Neuronal stem cell (in vitro differentiated cells): Measurements from ENCODE around the gene IPO7.

ENCODE experiments used
- DNase-seq: peaks from one replicate; pipeline ENCODE4 v3.0.0-alpha.2; 2013; ENCODE audit warnings: low spot score
- H2AFZ ChIP-seq: one replicate; pipeline ENCODE4 v1.6.1; 2013; ENCODE audit warnings: mild to moderate bottlenecking, low read length, inconsistent platforms
- H2AK5ac ChIP-seq: 2 replicates; pipeline ENCODE4 v1.6.1; 2013; ENCODE audit warnings: low read depth, mild to moderate bottlenecking, inconsistent platforms, low read length, moderate library complexity, mixed read lengths
- H2BK120ac ChIP-seq: 2 replicates; pipeline ENCODE4 v1.6.1; 2013; ENCODE audit warnings: low read depth, mild to moderate bottlenecking, inconsistent platforms, low read length, moderate library complexity, mixed read lengths
- H2BK12ac ChIP-seq: one replicate; pipeline ENCODE4 v1.6.1; 2013; ENCODE audit warnings: low read length, inconsistent platforms
- H2BK15ac ChIP-seq: 2 replicates; pipeline ENCODE4 v1.6.1; 2013; ENCODE audit warnings: mild to moderate bottlenecking, low read length, inconsistent platforms, mixed read lengths
- H2BK5ac ChIP-seq: one replicate; pipeline ENCODE4 v1.6.1; 2013; ENCODE audit warnings: inconsistent platforms, mild to moderate bottlenecking, low read length, moderate library complexity
- H3K14ac ChIP-seq: one replicate; pipeline ENCODE4 v1.6.1; 2013; ENCODE audit warnings: low read length, inconsistent platforms
- H3K18ac ChIP-seq: 2 replicates; pipeline ENCODE4 v1.6.1; 2013; ENCODE audit warnings: low read length, inconsistent platforms
- H3K23ac ChIP-seq: 2 replicates; pipeline ENCODE4 v1.6.1; 2013; ENCODE audit warnings: low read depth, mild to moderate bottlenecking, mixed read lengths, low read length, inconsistent platforms; ENCODE audit not compliant: poor library complexity
- H3K27ac ChIP-seq: replicated peaks from 3 replicates; pipeline ENCODE4 v1.5.1; 2013; ENCODE audit warnings: low read length, inconsistent platforms
- H3K27me3 ChIP-seq, 3 experiments: 2 replicates each; pipeline ENCODE4 v1.6.1; 2013; ENCODE audit warnings: low read length in 3 of 3, mild to moderate bottlenecking in 2 of 3, inconsistent platforms in 1 of 3, low read depth in 1 of 3, mixed read lengths in 1 of 3, moderate library complexity in 1 of 3; ENCODE audit not compliant: control insufficient read depth in 3 of 3, insufficient read depth in 3 of 3
- H3K36me3 ChIP-seq, 2 donors: replicated peaks in 1 of 2; 2 replicates each; pipeline ENCODE4 v1.6.1; 2013; ENCODE audit warnings: low read length in 2 of 2; ENCODE audit not compliant: control insufficient read depth in 2 of 2, insufficient read depth in 2 of 2
- H3K4ac ChIP-seq: 2 replicates; pipeline ENCODE4 v1.6.1; 2013; ENCODE audit warnings: inconsistent platforms, mild to moderate bottlenecking, low read length, moderate library complexity
- H3K4me1 ChIP-seq, 2 donors: 1 replicate in 1 of 2; 2 replicates in 1 of 2; pipeline ENCODE4 v1.6.1; 2013; ENCODE audit warnings: low read length in 2 of 2, low read depth in 1 of 2; ENCODE audit not compliant: control insufficient read depth in 2 of 2, insufficient read depth in 1 of 2
- H3K4me2 ChIP-seq: one replicate; pipeline ENCODE4 v1.6.1; 2013; ENCODE audit warnings: mild to moderate bottlenecking, low read length, inconsistent platforms; ENCODE audit not compliant: insufficient read depth, poor library complexity, severe bottlenecking
- H3K4me3 ChIP-seq, 2 donors: 2 replicates each; pipeline ENCODE4 v1.5.1; 2013; ENCODE audit warnings: low read length in 2 of 2, mild to moderate bottlenecking in 2 of 2, inconsistent platforms in 1 of 2, moderate library complexity in 1 of 2
- H3K79me1 ChIP-seq: one replicate; pipeline ENCODE4 v1.6.1; 2013; ENCODE audit warnings: low read depth, mild to moderate bottlenecking, inconsistent platforms, low read length, moderate library complexity
- H3K9ac ChIP-seq: one replicate; pipeline ENCODE4 v1.6.1; 2013; ENCODE audit warnings: mild to moderate bottlenecking, low read depth, low read length, inconsistent platforms; ENCODE audit not compliant: poor library complexity
- H3K9me3 ChIP-seq, 2 donors: replicated peaks in 1 of 2; 2 replicates each; pipeline versions ENCODE3 to v1.6.1; 2013; ENCODE audit warnings: low read length in 2 of 2, mild to moderate bottlenecking in 2 of 2, inconsistent platforms in 1 of 2, low read depth in 1 of 2, mixed read lengths in 1 of 2, moderate library complexity in 1 of 2; ENCODE audit not compliant: control insufficient read depth in 2 of 2, insufficient read depth in 1 of 2
- H4K8ac ChIP-seq: one replicate; pipeline ENCODE4 v1.6.1; 2013; ENCODE audit warnings: low read depth, mild to moderate bottlenecking, inconsistent platforms, low read length, moderate library complexity
- H4K91ac ChIP-seq: one replicate; pipeline ENCODE4 v1.6.1; 2013; ENCODE audit warnings: low read length, low read depth, mild to moderate bottlenecking, inconsistent platforms; ENCODE audit not compliant: poor library complexity
- WGBS, 2 donors: extraction: QIAGEN DNeasy Blood & Tissue Kit; methylation state at CpG; one replicate each; pipeline ENCODE4 v1.1.7; 2013; ENCODE audit warnings: missing lambda C conversion rate in 2 of 2, mixed read lengths in 1 of 2; ENCODE audit not compliant: insufficient read length in 2 of 2, insufficient replicate concordance in 1 of 2; ENCODE audit errors: extremely low coverage in 2 of 2; 5-methylcytosine and 5-hydroxymethylcytosine counted together

The IPO7 gene

GRCh38 chr11:9362393-9362863 lies 22.0 kb upstream of the IPO7 start:
- Histone ChIP-seq H3K4me2 (no peak overlapping the region), H3K4ac (no peak overlapping the region), H2BK12ac (no peak overlapping the region), H3K9me3 (no peaks in the 10 kb centered on the region), H2AFZ (peak overlapping the region; percentile 61), H3K4me1 (peaks cover 3 to 13% of the 10 kb centered on the region in 2 donors), H2AK5ac (no peak overlapping the region), H3K27ac (no peak overlapping the region), H2BK15ac (no peak overlapping the region), H3K23ac (no peak overlapping the region), H3K36me3 (no peaks in the 10 kb centered on the region), H2BK5ac (no peak overlapping the region), H3K14ac (no peak overlapping the region), H4K8ac (no peak overlapping the region), H3K9ac (no peak overlapping the region), H2BK120ac (no peak overlapping the region), H3K27me3 (no peaks in the 10 kb centered on the region), H3K4me3 (no peak overlapping the region), H3K18ac (no peak overlapping the region), H4K91ac (no peak overlapping the region), H3K79me1 (no peaks in the 10 kb centered on the region)
- no peak for DNase-seq
- WGBS, 2 donors: no CpG with 5 or more reads among the region's 2 CpGs

DNA sequence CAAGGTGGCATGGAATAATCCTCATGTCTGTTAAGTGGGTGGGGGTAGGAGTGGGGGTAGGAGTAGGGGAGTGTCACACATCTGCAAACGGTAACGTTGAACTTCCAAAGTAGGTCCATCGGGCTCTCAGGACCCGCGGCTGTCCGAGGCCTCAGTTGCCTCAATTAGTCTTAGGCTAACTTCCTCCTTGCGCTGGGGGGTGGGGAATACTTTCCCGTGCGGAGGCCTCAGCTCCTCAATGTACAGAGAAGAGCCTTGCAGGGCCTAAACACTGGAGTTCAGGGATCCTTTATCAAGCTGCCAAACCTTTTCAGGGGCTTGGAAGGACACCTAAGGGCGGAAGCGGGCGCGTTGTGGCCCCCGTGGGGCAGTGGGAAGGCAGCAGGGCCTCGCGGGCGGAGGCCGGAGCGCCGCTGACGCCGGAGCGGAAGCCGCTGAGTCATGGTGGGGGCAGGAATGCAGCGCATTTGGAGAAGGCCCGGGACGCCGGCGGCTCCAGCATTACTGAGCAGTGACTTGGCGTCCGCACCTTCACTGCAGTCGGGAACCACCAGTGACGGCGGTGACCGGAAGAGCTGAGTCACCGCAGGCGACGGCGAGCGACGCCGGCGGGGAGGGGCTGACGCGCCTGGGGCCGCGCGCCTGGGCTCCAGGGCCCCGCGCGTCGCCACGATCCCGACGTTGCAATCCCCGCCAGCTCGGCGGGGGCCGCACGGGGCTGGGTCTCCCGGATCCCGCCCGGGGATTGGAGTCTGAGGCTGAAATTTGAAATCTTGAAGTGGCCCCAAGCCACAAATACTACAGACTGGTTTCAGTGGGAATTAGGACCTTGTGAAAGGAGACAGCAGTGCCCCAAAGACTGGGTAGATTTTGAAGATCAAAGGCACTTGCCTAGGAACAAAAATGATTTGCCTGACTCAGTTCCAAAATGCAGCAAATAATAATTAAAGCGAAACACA lies 20.2 kb upstream of the IPO7 start:
- H3K4me2 ChIP-seq: peak overlapping the region; percentile 89
- H2BK5ac ChIP-seq: no peak overlapping the region
- H3K27ac ChIP-seq: peak overlapping the region; percentile 92
- no peak overlapping the region for H2BK15ac ChIP-seq
- WGBS, 2 donors: no CpG with 5 or more reads among the region's 64 CpGs
- H3K4me3 ChIP-seq: peak overlapping the region; percentile 49 to 79
- no peaks in the 10 kb centered on the region for H3K9me3 ChIP-seq
- H4K8ac ChIP-seq: peak overlapping the region; percentile 54
- no peak overlapping the region for H4K91ac ChIP-seq
- H3K23ac ChIP-seq: peak overlapping the region; percentile 70
- DNase-seq: peak; percentile 90
- peaks cover 3 to 13% of the 10 kb centered on the region in 2 donors for H3K4me1 ChIP-seq
- no peak overlapping the region for H3K4ac ChIP-seq
- H2AK5ac ChIP-seq: peak overlapping the region; percentile 60
- H2AFZ ChIP-seq: peak overlapping the region; percentile 93
- no peaks in the 10 kb centered on the region for H3K36me3 ChIP-seq
- peak overlapping the region; percentile 90 for H3K14ac ChIP-seq
- peak overlapping the region; percentile 38 for H2BK120ac ChIP-seq
- peak overlapping the region; percentile 86 for H3K9ac ChIP-seq
- H3K18ac ChIP-seq: peak overlapping the region; percentile 96
- H3K27me3 ChIP-seq: no peaks in the 10 kb centered on the region
- H2BK12ac ChIP-seq: no peak overlapping the region
- no peaks in the 10 kb centered on the region for H3K79me1 ChIP-seq

DNA sequence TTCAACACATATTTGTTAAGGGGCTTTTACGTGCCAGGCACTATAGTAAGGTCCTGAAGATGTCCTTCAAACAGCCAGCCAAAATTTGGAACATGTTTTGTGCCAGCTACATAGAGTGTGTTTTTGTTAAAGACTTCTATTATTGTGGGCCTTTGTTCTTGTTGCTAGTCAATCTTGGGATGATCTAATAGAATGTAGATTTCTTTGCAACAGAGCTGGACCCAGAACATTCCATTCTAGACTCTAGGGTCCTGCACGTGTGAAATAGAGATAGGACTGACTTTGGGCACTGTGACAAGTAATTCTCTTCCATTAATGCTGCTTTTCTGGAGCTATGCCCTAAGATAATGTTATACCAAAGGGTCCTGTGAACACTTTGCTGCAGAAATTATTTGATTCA lies 16.9 kb upstream of the IPO7 start:
- Histone ChIP-seq H3K27me3 (no peaks in the 10 kb centered on the region), H2BK15ac (no peak overlapping the region), H3K4me3 (no peak overlapping the region), H3K4me1 (peaks cover 3 to 9% of the 10 kb centered on the region in 2 donors), H3K4me2 (no peak overlapping the region), H3K79me1 (no peaks in the 10 kb centered on the region), H4K8ac (no peak overlapping the region), H2BK120ac (no peak overlapping the region), H3K9me3 (no peaks in the 10 kb centered on the region), H3K4ac (no peak overlapping the region), H2AK5ac (no peak overlapping the region), H3K27ac (no peak overlapping the region), H3K14ac (no peak overlapping the region), H3K36me3 (no peaks in the 10 kb centered on the region), H2BK5ac (no peak overlapping the region), H3K18ac (no peak overlapping the region), H3K9ac (no peak overlapping the region), H2AFZ (peak overlapping the region; percentile 54), H3K23ac (no peak overlapping the region), H2BK12ac (no peak overlapping the region), H4K91ac (no peak overlapping the region)
- DNase-seq: no peak
- no CpG with 5 or more reads among the region's 2 CpGs for WGBS, 2 donors

GRCh38 chr11:9377036-9377435 lies 7.4 kb upstream of the IPO7 start:
- Histone ChIP-seq H2AFZ (no peak overlapping the region), H3K27me3 (no peaks in the 10 kb centered on the region), H3K27ac (no peak overlapping the region), H3K9ac (no peak overlapping the region), H3K4me1 (peaks cover 0 to 2% of the 10 kb centered on the region in 2 donors), H3K79me1 (peaks cover 2% of the 10 kb centered on the region), H3K4me2 (no peak overlapping the region), H2AK5ac (no peak overlapping the region), H3K4ac (no peak overlapping the region), H2BK5ac (no peak overlapping the region), H3K18ac (no peak overlapping the region), H3K36me3 (peaks cover 0 to 2% of the 10 kb centered on the region in 2 donors), H3K9me3 (peaks cover 0 to 6% of the 10 kb centered on the region in 2 donors), H4K91ac (no peak overlapping the region), H2BK120ac (no peak overlapping the region), H3K4me3 (no peak overlapping the region), H2BK12ac (no peak overlapping the region), H4K8ac (no peak overlapping the region), H3K23ac (no peak overlapping the region), H3K14ac (no peak overlapping the region), H2BK15ac (no peak overlapping the region)
- no CpG with 5 or more reads among the region's 1 CpG for WGBS, 2 donors
- no peak for DNase-seq
